Hematopoietic multipotent progenitor cell treated with erythropoietin and hydrocortisone succinate and interleukin-3 and kit ligand, for 4 days (in vitro differentiated cells): ENCODE results near the gene LRRD1.
"Not testable (repeated sequence)": the region's sequence is repeated elsewhere in the genome, so short reads cannot be mapped to it uniquely, and the experiment has no call there.

Experiments
- DNase-seq: peaks from one replicate; pipeline ENCODE4 v3.0.0-alpha.2; 2015

The LRRD1 gene

GRCh38 chr7:92178928-92179924, at the start of gene LRRD1:
Gene LRRD1 (minus strand): TSS chr7:92179142. CDS start chr7:92165202, 13,940 bp downstream.
- peak; percentile 90 for DNase-seq

- DNase-seq: no peak
Measured at GRCh38 chr7:92228742-92229141, 49.8 kb upstream of the LRRD1 start.

- DNase-seq: no peak
Measured at GRCh38 chr7:92228100-92228499, 49.2 kb upstream of the LRRD1 start.

- no peak for DNase-seq
Measured at GRCh38 chr7:92226981-92227380, 48.0 kb upstream of the LRRD1 start.

GRCh38 chr7:92221766-92222165, 42.8 kb upstream of the LRRD1 start:
- DNase-seq: no peak

GRCh38 chr7:92206672-92207071, 27.7 kb upstream of the LRRD1 start:
- no peak for DNase-seq

- peak; percentile 10 for DNase-seq
Measured at GRCh38 chr7:92205987-92206386, 27.0 kb upstream of the LRRD1 start.

GRCh38 chr7:92200791-92201190, 21.8 kb upstream of the LRRD1 start:
- DNase-seq: no peak

- DNase-seq: no peak
Measured at GRCh38 chr7:92192326-92192725, 13.4 kb upstream of the LRRD1 start.

GRCh38 chr7:92189246-92189645, 10.3 kb upstream of the LRRD1 start:
- not testable (repeated sequence) for DNase-seq

GRCh38 chr7:92184294-92184693, 5.4 kb upstream of the LRRD1 start:
- DNase-seq: not testable (repeated sequence)

GRCh38 chr7:92177362-92177761, 1.6 kb downstream of the LRRD1 start:
- no peak for DNase-seq

GRCh38 chr7:92169529-92169928, 9.4 kb downstream of the LRRD1 start:
- DNase-seq: not testable (repeated sequence)

GRCh38 chr7:92161271-92161670, 17.7 kb downstream of the LRRD1 start:
- peak; percentile 53 for DNase-seq

- DNase-seq: no peak
Measured at GRCh38 chr7:92158660-92159575, 20.0 kb downstream of the LRRD1 start.

- no peak for DNase-seq
Measured at GRCh38 chr7:92156990-92157389, 22.0 kb downstream of the LRRD1 start.

GRCh38 chr7:92155108-92155739, 23.7 kb downstream of the LRRD1 start:
- DNase-seq: no peak

- no peak for DNase-seq
Measured at GRCh38 chr7:92150450-92151017, 28.4 kb downstream of the LRRD1 start.

GRCh38 chr7:92149736-92150239, 29.2 kb downstream of the LRRD1 start:
- no peak for DNase-seq

- DNase-seq: not testable (repeated sequence)
Measured at GRCh38 chr7:92143192-92143880, 35.6 kb downstream of the LRRD1 start.

- DNase-seq: not testable (repeated sequence)
Measured at GRCh38 chr7:92142791-92143190, 36.2 kb downstream of the LRRD1 start.

GRCh38 chr7:92141161-92141560, 37.8 kb downstream of the LRRD1 start:
- DNase-seq: peak; percentile 65
